HCT116 (cell line): Measurements from ENCODE around the gene PLXDC1. TPM values are rescaled to one million over a fixed set of nuclear protein-coding genes. Genes with fewer than 3 reads are reported as not detected.

Experiments used
- ATAC-seq: fragments of 200-7000 bp; cut with Tn5 transposase; 2 replicates; pipeline ENCODE4 v1.9.1; 2020; ENCODE audit warnings: mild to moderate bottlenecking, moderate library complexity
- BruUV-seq: library from RNA; stranded (reverse); fragments of 400-500 nt; replicated peaks from 2 replicates; lab custom pipeline; 2021; lab: Mats Ljungman, UMichigan
- CTCF ChIA-PET: fragments of 300-600 bp; sonication (Branson Sonifier 250); formaldehyde crosslinking; loops from one replicate; lab custom pipeline; 2021; ENCODE audit warnings: antibody characterized with exemption; lab: Charles Lee
- POLR2A ChIA-PET: fragments of 300-600, 350-600 bp; sonication (Branson Sonifier 250); formaldehyde crosslinking; loops from one replicate; lab custom pipeline; 2021; ENCODE audit warnings: antibody characterized with exemption; lab: Charles Lee
- RAD21 ChIA-PET, 2 experiments: fragments of 300-600 bp; sonication (Branson Sonifier 250); formaldehyde crosslinking; loops; one replicate each; lab custom pipeline; 2023; ENCODE audit warnings: low total read pairs in 2 of 2; ENCODE audit not compliant: uncharacterized antibody in 2 of 2, unreplicated experiment in 2 of 2, low non-redundant PET in 1 of 2; lab: Charles Lee
- DNase-seq: peaks from one replicate; pipeline ENCODE4 v3.0.0-alpha.2; 2010; ENCODE audit warnings: low read depth, low spot score
- H2AFZ ChIP-seq: fragments of 200-600 bp; shearing (Covaris generic), sonication (generic); 2 replicates; pipeline ENCODE4 v1.6.1; 2017; ENCODE audit warnings: low read depth, mixed run types, mixed read lengths, antibody characterized with exemption, low read length; ENCODE audit not compliant: poor library complexity, severe bottlenecking
- H3K27ac ChIP-seq: 2 replicates; pipeline ENCODE4 v1.5.1; 2012; ENCODE audit warnings: low read depth, low read length
- H3K27me3 ChIP-seq: fragments of 200-600 bp; sonication (generic); 2 replicates; pipeline ENCODE4 v1.6.1; 2016; ENCODE audit warnings: mixed run types, low read length, mixed read lengths; ENCODE audit not compliant: insufficient read depth
- H3K36me3 ChIP-seq, 2 experiments: fragments of 200-500 bp in 1 of 2; fragments of 200-600 bp in 1 of 2; sonication (Bioruptor generic) in 1 of 2; sonication (generic) in 1 of 2; 2 replicates each; pipeline versions ENCODE4 v1.5.1 to v1.6.1; 2014 to 2016; ENCODE audit warnings: low read length in 2 of 2, inconsistent platforms in 1 of 2, mixed read lengths in 1 of 2, mixed run types in 1 of 2; ENCODE audit not compliant: insufficient read depth in 2 of 2, control insufficient read depth in 1 of 2
- H3K4me1 ChIP-seq, 2 experiments: fragments of 200-600 bp in 1 of 2; sonication (generic) in 1 of 2; 2 replicates each; pipeline versions ENCODE4 v1.5.1 to v1.6.1; 2012 to 2017; ENCODE audit warnings: low read length in 2 of 2, inconsistent platforms in 1 of 2, mild to moderate bottlenecking in 1 of 2, mixed read lengths in 1 of 2, mixed run types in 1 of 2, moderate library complexity in 1 of 2; ENCODE audit not compliant: insufficient read depth in 2 of 2, control insufficient read depth in 1 of 2
- H3K4me2 ChIP-seq: fragments of 200-600 bp; sonication (generic); 2 replicates; pipeline ENCODE4 v1.6.1; 2017; ENCODE audit warnings: mixed run types, low read length, mixed read lengths
- H3K4me3 ChIP-seq, 2 experiments: fragments of 200-600 bp in 1 of 2; sonication (generic) in 1 of 2; replicated peaks in 1 of 2; 2 replicates each; pipeline ENCODE4 v1.5.1; 2011 to 2016; ENCODE audit warnings: low read length in 2 of 2, control low read depth in 1 of 2, low read depth in 1 of 2, mild to moderate bottlenecking in 1 of 2, mixed read lengths in 1 of 2, mixed run types in 1 of 2
- H3K79me2 ChIP-seq: fragments of 200-600 bp; sonication (generic); 2 replicates; pipeline ENCODE4 v1.6.1; 2017; ENCODE audit warnings: mild to moderate bottlenecking, mixed run types, low read length, moderate library complexity, mixed read lengths; ENCODE audit not compliant: insufficient read depth
- H3K9ac ChIP-seq: fragments of 200-600 bp; sonication (generic); 2 replicates; pipeline ENCODE4 v1.6.1; 2016; ENCODE audit warnings: low read length, mixed read lengths
- H3K9me2 ChIP-seq: fragments of 200-600 bp; sonication (generic), shearing (Covaris generic); 2 replicates; pipeline ENCODE4 v1.6.1; 2017; ENCODE audit warnings: mixed run types, mild to moderate bottlenecking, moderate library complexity; ENCODE audit not compliant: insufficient read depth
- H3K9me3 ChIP-seq, 2 experiments: fragments of 200-500 bp in 1 of 2; fragments of 200-600 bp in 1 of 2; sonication (Bioruptor generic) in 1 of 2; sonication (generic) in 1 of 2; 2 replicates each; pipeline ENCODE4 v1.6.1; 2014 to 2017; ENCODE audit warnings: low read length in 2 of 2, mixed read lengths in 2 of 2, inconsistent platforms in 1 of 2, low read depth in 1 of 2, mild to moderate bottlenecking in 1 of 2, mixed run types in 1 of 2, moderate library complexity in 1 of 2; ENCODE audit not compliant: control insufficient read depth in 1 of 2, insufficient read depth in 1 of 2
- H4K20me1 ChIP-seq: fragments of 200-600 bp; sonication (generic), shearing (Covaris generic); 2 replicates; pipeline ENCODE4 v1.6.1; 2017; ENCODE audit warnings: mixed run types, mild to moderate bottlenecking, moderate library complexity; ENCODE audit not compliant: insufficient read depth
- CBX3 ChIP-seq: IDR thresholded peaks from 2 replicates; pipeline ENCODE4 v1.6.1; 2012; ENCODE audit warnings: low read depth
- CEBPB ChIP-seq: IDR thresholded peaks from 2 replicates; pipeline ENCODE4 v1.6.1; 2012; ENCODE audit warnings: low read depth
- CTCF ChIP-seq, 3 experiments: fragments of 200-600 bp in 1 of 3; sonication (generic) in 1 of 3; IDR thresholded peaks in 2 of 3; conservative IDR thresholded peaks in 1 of 3; 2 replicates each; pipeline ENCODE4 v1.5.1; 2012 to 2017; ENCODE audit warnings: low read depth in 2 of 3, low read length in 2 of 3, antibody characterized with exemption in 1 of 3, borderline replicate concordance in 1 of 3, control low read depth in 1 of 3, mild to moderate bottlenecking in 1 of 3, mixed read lengths in 1 of 3, mixed run types in 1 of 3, moderate library complexity in 1 of 3; ENCODE audit not compliant: insufficient read depth in 1 of 3
- JUND ChIP-seq: IDR thresholded peaks from 2 replicates; pipeline ENCODE4 v1.6.1; 2012
- POLR2AphosphoS5 ChIP-seq: IDR thresholded peaks from 2 replicates; pipeline ENCODE4 v1.6.1; 2011; ENCODE audit warnings: mild to moderate bottlenecking, low read depth, low read length, moderate library complexity
- SRF ChIP-seq: IDR thresholded peaks from 2 replicates; pipeline ENCODE4 v1.6.1; 2012; ENCODE audit warnings: low read depth
- ZBTB33 ChIP-seq: IDR thresholded peaks from 2 replicates; pipeline ENCODE4 v1.6.1; 2011; ENCODE audit warnings: mild to moderate bottlenecking, low read length, moderate library complexity; ENCODE audit not compliant: insufficient replicate concordance; ENCODE audit errors: extremely low read depth
- ZFX ChIP-seq: fragments of 450-650 bp; IDR thresholded peaks from 2 replicates; pipeline ENCODE4 v1.6.1; 2017
- intact Hi-C: fragments of 100-400 bp; cut with micrococcal nuclease; formaldehyde crosslinking; loops from 2 replicates; pipeline ENCODE4 v1.10.0; 2022
- total RNA-seq: library from RNA; stranded (reverse); gene quantifications from one replicate; pipeline ENCODE4 v1.2.1, GENCODE V29; 2021; ENCODE audit not compliant: unreplicated experiment

The PLXDC1 gene
- total RNA-seq, 1 experiment from 2014 or later: 1.8 TPM

GRCh38 chr17:39084558-39084957 lies 66.9 kb downstream of the PLXDC1 start (continued):
- TF ChIP-seq ZBTB33 (no peak), SRF (no peak), POLR2AphosphoS5 (no peak), CTCF (IDR thresholded peaks at IDR 0.05 in 2 of 3, conservative IDR thresholded peaks at IDR 0.05 in 1 of 3; ENCODE audit: borderline replicate concordance in 1 of 3, insufficient read depth in 1 of 3, low read depth in 2 of 3, low read length in 2 of 3) (no peak), ZFX (no peak)
- TF ChIP-seq, all 23 proteins: peak for 0

DNA sequence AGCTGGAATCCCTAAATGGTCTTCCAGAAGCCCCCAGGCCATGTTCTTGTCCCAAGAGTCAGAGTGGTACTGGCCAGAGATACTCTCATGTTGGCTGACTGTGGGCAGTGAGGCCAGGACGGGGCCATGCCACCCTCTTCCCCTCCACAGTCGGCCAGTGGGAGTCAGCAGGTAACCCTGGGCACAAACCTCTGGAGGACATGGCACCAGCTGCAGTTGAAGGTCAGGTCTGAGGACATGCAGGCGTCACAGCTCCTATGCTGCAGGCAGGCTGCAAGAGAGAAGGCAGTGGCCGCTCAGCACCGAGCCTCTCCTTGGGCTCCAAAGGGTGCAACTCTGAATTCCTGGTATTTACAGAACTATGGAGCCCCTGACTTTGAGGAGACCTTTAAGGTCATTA lies 68.2 kb downstream of the PLXDC1 start:
- no peak overlapping the region for H3K4me3 ChIP-seq
- no peaks in the 10 kb centered on the region for H3K9me3 ChIP-seq
- no peaks in the 10 kb centered on the region for H3K79me2 ChIP-seq
- ChIA-PET CTCF (no interaction called here), RAD21 (no interaction called here), POLR2A (no interaction called here)
- TF ChIP-seq JUND (no peak), CBX3 (no peak), CEBPB (no peak), ZBTB33 (no peak)
- H3K4me1 ChIP-seq: no peaks in the 10 kb centered on the region
- DNase-seq (no peak), ATAC-seq (no peak)
- no peaks in the 10 kb centered on the region for H3K36me3 ChIP-seq
- no peaks in the 10 kb centered on the region for H3K9me2 ChIP-seq
- no peak overlapping the region for H3K9ac ChIP-seq
- H3K27me3 ChIP-seq: no peaks in the 10 kb centered on the region
- BruUV-seq: no TSS peak
- H3K4me2 ChIP-seq: no peak overlapping the region
- H4K20me1 ChIP-seq: no peaks in the 10 kb centered on the region
- H2AFZ ChIP-seq: no peak overlapping the region
- intact Hi-C loops: no loop called here
- H3K27ac ChIP-seq: no peak overlapping the region
